ENCODE measurements around the gene GPC2.
"Not testable (repeated sequence)": the region's sequence is repeated elsewhere in the genome, so short reads cannot be mapped to it uniquely, and the experiment has no call there.

- not testable (repeated sequence) for TF ChIP-seq EZH2 (IDR thresholded peaks at IDR 0.05; ENCODE audit: borderline replicate concordance, low read length); CTCF (conservative IDR thresholded peaks at IDR 0.05 in 1 of 2, IDR thresholded peaks at IDR 0.05 in 1 of 2; ENCODE audit: extremely low read depth in 1 of 2, insufficient read depth in 1 of 2, low read depth in 1 of 2, low read length in 2 of 2)
These were observed 46.3 kb upstream of the GPC2 start for GRCh38 chr7:100223376-100223927.

Measured in mammary epithelial cell (primary cell).